ENCODE data around the gene ELFN2.
A peak's percentile ranks its signal among the peaks of the same experiment; 100 is the strongest.
"Not testable (repeated sequence)": the region's sequence is repeated elsewhere in the genome, so short reads cannot be mapped to it uniquely, and the experiment has no call there.

ELFN2 gene

GRCh38 chr22:37427135-37427710, at the start of gene ELFN2:
ELFN2 (minus strand) TSS chr22:37427479; CDS start chr22:37375534, 51,945 bp downstream.
- no peak for DNase-seq (ENCODE audit: low spot score)

- no peak for DNase-seq (ENCODE audit: low spot score)
Observed at GRCh38 chr22:37476389-37477329, 49.4 kb upstream of the ELFN2 start.

- no peak for DNase-seq (ENCODE audit: low spot score)
Observed at GRCh38 chr22:37474447-37475090, 47.3 kb upstream of the ELFN2 start.

- no peak for DNase-seq (ENCODE audit: low spot score)
Observed at GRCh38 chr22:37473437-37473946, 46.2 kb upstream of the ELFN2 start.

GRCh38 chr22:37472418-37473006, 45.2 kb upstream of the ELFN2 start:
- DNase-seq (ENCODE audit: low spot score) = no peak

- no peak for DNase-seq (ENCODE audit: low spot score)
Observed at GRCh38 chr22:37471727-37472417, 44.6 kb upstream of the ELFN2 start.

GRCh38 chr22:37470087-37470445, 42.8 kb upstream of the ELFN2 start:
- no peak for DNase-seq (ENCODE audit: low spot score)

GRCh38 chr22:37469416-37470086, 42.3 kb upstream of the ELFN2 start:
- DNase-seq (ENCODE audit: low spot score) = no peak

- DNase-seq (ENCODE audit: low spot score) = not testable (repeated sequence)
Observed at GRCh38 chr22:37468201-37468695, 41.0 kb upstream of the ELFN2 start.

GRCh38 chr22:37467391-37467955, 40.2 kb upstream of the ELFN2 start:
- no peak for DNase-seq (ENCODE audit: low spot score)

GRCh38 chr22:37464181-37464580, 36.9 kb upstream of the ELFN2 start:
- no peak for DNase-seq (ENCODE audit: low spot score)

GRCh38 chr22:37462983-37463382, 35.7 kb upstream of the ELFN2 start:
- no peak for DNase-seq (ENCODE audit: low spot score)

- DNase-seq (ENCODE audit: low spot score) = no peak
Observed at GRCh38 chr22:37462436-37462835, 35.2 kb upstream of the ELFN2 start.

GRCh38 chr22:37461961-37462360, 34.7 kb upstream of the ELFN2 start:
- no peak for DNase-seq (ENCODE audit: low spot score)

- DNase-seq (ENCODE audit: low spot score) = no peak
Observed at GRCh38 chr22:37460684-37461083, 33.4 kb upstream of the ELFN2 start.

- no peak for DNase-seq (ENCODE audit: low spot score)
Observed at GRCh38 chr22:37459206-37459605, 31.9 kb upstream of the ELFN2 start.

GRCh38 chr22:37457093-37457893, 30.0 kb upstream of the ELFN2 start:
- peak; percentile 63 for DNase-seq (ENCODE audit: low spot score)

GRCh38 chr22:37456346-37456745, 29.1 kb upstream of the ELFN2 start:
- no peak for DNase-seq (ENCODE audit: low spot score)

- DNase-seq (ENCODE audit: low spot score) = no peak
Observed at GRCh38 chr22:37455896-37456295, 28.6 kb upstream of the ELFN2 start.

Measured in hematopoietic multipotent progenitor cell treated with erythropoietin and hydrocortisone succinate and interleukin-3 and kit ligand, for 17 days (in vitro differentiated cells).